ENCODE data around the gene PAXX. TPM values are rescaled to one million over a fixed set of nuclear protein-coding genes. Genes with fewer than 3 reads are reported as not detected.

PAXX gene
- total RNA-seq, 1 experiment from 2014 or later: 113 TPM

DNA sequence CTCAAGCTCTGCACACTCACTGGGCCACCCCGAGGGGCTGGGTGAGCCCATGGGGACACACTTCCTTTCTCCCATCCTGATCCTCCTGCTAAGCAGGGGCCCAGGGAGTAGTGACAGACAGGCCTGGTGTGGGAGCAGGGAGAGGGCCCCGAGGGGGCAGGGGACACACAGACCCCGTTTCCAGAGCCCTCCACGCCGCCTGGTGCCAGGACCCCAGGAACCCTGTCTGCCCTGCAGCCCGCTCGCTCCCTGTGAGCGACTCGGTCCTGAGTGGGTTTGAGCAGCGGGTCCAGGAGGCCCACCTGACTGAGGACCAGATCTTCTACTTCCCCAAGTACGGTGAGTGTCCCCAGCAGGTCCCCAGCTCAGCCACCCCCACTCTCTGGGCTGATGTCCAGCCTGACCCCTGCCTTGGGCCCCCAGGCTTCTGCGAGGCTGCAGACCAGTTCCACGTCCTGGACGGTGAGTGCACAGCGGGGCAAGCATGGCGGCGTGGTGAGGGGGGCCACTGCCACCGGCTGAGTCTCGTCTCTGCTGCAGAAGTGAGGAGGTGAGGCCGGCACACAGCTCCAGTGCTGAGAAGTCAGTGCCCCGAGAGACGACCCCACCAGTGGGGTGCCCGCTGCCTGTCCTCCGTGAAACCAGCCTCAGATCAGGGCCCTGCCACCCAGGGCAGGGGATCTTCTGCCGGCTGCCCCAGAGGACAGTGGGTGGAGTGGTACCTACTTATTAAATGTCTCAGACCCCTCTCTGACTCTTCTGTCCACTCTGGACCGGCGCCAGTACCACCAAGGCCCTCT is 45.8 kb upstream of the PAXX start:
- intact Hi-C loops (cut with micrococcal nuclease): no loop called here
- Histone ChIP-seq H3K4me1 (ENCODE audit: insufficient read depth, low read length) (peaks cover 16% of the 10 kb centered on the region), H3K9me2 (replicated peaks; ENCODE audit: low read length) (no peaks in the 10 kb centered on the region), H3K79me2 (ENCODE audit: low read length) (peaks cover 26% of the 10 kb centered on the region), H3K4me2 (ENCODE audit: low read length) (no peak overlapping the region), H3K9me3 (ENCODE audit: low read length) (no peaks in the 10 kb centered on the region), H3K36me3 (ENCODE audit: low read depth, low read length) (no peaks in the 10 kb centered on the region; the same call in 1 of the 2 replicates), H3K4me3 (ENCODE audit: low read length) (no peak overlapping the region), H3K9ac (ENCODE audit: low read length) (no peak overlapping the region), H3F3A (ENCODE audit: low read length, unreplicated experiment) (no peaks in the 10 kb centered on the region), H3K27ac (ENCODE audit: low read length) (no peak overlapping the region), H2AFZ (ENCODE audit: low read length) (no peak overlapping the region), H4K20me1 (ENCODE audit: low read length) (no peaks in the 10 kb centered on the region), H3K27me3 (ENCODE audit: low read length) (no peaks in the 10 kb centered on the region)
- TF ChIP-seq, protein P1, sequence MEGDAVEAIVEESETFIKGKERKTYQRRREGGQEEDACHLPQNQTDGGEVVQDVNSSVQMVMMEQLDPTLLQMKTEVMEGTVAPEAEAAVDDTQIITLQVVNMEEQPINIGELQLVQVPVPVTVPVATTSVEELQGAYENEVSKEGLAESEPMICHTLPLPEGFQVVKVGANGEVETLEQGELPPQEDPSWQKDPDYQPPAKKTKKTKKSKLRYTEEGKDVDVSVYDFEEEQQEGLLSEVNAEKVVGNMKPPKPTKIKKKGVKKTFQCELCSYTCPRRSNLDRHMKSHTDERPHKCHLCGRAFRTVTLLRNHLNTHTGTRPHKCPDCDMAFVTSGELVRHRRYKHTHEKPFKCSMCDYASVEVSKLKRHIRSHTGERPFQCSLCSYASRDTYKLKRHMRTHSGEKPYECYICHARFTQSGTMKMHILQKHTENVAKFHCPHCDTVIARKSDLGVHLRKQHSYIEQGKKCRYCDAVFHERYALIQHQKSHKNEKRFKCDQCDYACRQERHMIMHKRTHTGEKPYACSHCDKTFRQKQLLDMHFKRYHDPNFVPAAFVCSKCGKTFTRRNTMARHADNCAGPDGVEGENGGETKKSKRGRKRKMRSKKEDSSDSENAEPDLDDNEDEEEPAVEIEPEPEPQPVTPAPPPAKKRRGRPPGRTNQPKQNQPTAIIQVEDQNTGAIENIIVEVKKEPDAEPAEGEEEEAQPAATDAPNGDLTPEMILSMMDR (conservative IDR thresholded peaks at IDR 0.05; ENCODE audit: low read depth, low read length): no peak
- TF ChIP-seq EZH2 (IDR thresholded peaks at IDR 0.05; ENCODE audit: low read length, unreplicated experiment): no peak
- TF ChIP-seq EZH2phosphoT487 (IDR thresholded peaks at IDR 0.05; ENCODE audit: borderline replicate concordance, low read length): no peak
- no TSS peak for BruUV-seq (replicated peaks)
- DNase-seq: no peak
- CTCF ChIA-PET: no interaction called here
- POLR2A ChIA-PET (ENCODE audit: unreplicated experiment): no interaction called here
- no peak for ATAC-seq

DNA sequence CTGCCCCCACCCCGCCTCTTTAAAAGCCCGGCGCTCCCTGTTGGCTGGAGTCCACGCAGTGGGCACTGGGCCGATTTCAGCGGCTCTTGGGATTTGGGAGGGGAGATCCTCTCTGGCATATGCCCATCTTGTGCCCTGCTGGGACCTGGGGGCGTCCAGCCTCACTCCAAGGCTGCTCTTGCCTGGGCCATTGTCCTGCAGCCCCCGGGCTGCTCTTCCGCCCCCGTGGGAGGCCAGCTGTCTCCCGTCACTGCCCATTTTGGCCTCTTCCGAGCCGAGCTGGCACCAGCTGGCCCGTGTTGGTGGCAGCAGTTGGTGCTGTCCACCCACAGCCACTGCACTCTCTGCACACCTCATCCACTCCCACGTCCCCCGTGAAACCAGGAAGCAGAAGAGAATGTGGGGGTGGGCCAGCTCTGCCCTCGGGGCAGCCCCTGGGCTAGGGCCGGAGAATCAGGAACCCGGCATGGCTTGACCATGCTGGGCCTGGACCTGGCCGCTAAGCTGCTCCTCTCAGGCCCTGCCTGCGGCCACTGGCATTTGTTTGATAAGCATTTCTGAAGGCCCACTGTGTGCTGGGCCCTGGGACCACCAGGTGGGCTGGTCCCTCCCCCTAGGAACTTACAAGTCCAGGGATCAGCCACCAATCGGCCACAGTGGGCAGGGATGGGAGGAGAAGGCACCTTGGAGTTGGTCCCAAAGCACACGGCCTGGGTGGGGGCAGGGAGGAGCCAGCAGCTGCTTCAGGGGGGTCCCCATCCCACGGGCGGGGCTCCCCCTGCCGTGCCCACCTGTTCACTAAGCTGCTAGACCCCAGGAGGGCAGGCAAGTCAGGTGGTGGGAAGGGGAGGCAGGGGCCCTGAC is 45.0 kb upstream of the PAXX start:
- no peaks in the 10 kb centered on the region for H3K9me3 ChIP-seq (ENCODE audit: low read length)
- H3K27me3 ChIP-seq (ENCODE audit: low read length): no peaks in the 10 kb centered on the region
- peaks cover 19% of the 10 kb centered on the region for H3K79me2 ChIP-seq (ENCODE audit: low read length)
- no peaks in the 10 kb centered on the region for H4K20me1 ChIP-seq (ENCODE audit: low read length)
- no TSS peak for BruUV-seq (replicated peaks)
- ChIA-PET POLR2A (ENCODE audit: unreplicated experiment) (no interaction called here), CTCF (interaction anchor here (1.4 to 1.5 kb wide), 3 partner anchors 49 to 88 kb away, joined by 4 to 17 read pairs (median 9); partner anchors contain the start of gene CLIC3)
- no peaks in the 10 kb centered on the region for H3K9me2 ChIP-seq (replicated peaks; ENCODE audit: low read length)
- peaks cover 16% of the 10 kb centered on the region for H3K4me1 ChIP-seq (ENCODE audit: insufficient read depth, low read length)
- TF ChIP-seq, protein P1 (conservative IDR thresholded peaks at IDR 0.05; ENCODE audit: low read depth, low read length): no peak
- TF ChIP-seq EZH2phosphoT487 (IDR thresholded peaks at IDR 0.05; ENCODE audit: borderline replicate concordance, low read length) (no peak), EZH2 (IDR thresholded peaks at IDR 0.05; ENCODE audit: low read length, unreplicated experiment) (no peak)
- H3K4me2 ChIP-seq (ENCODE audit: low read length): no peak overlapping the region
- no peak overlapping the region for H3K9ac ChIP-seq (ENCODE audit: low read length)
- no peak overlapping the region for H3K27ac ChIP-seq (ENCODE audit: low read length)
- H3K4me3 ChIP-seq (ENCODE audit: low read length): no peak overlapping the region
- no peak overlapping the region for H2AFZ ChIP-seq (ENCODE audit: low read length)
- no peaks in the 10 kb centered on the region for H3F3A ChIP-seq (ENCODE audit: low read length, unreplicated experiment)
- no peaks in the 10 kb centered on the region; the same call in 1 of the 2 replicates for H3K36me3 ChIP-seq (ENCODE audit: low read depth, low read length)
- DNase-seq (no peak), ATAC-seq (no peak)
- intact Hi-C loops (cut with micrococcal nuclease): no loop called here
